Measurements from ENCODE around the gene LIFR. TPM values are rescaled to one million over a fixed set of nuclear protein-coding genes. Genes with fewer than 3 reads are reported as not detected.
A peak's percentile ranks its signal among the peaks of the same experiment; 100 is the strongest.

The LIFR gene
- total and polyA plus RNA-seq, 7 donors = 10.1 to 74.5 (median 28.9) TPM

DNA sequence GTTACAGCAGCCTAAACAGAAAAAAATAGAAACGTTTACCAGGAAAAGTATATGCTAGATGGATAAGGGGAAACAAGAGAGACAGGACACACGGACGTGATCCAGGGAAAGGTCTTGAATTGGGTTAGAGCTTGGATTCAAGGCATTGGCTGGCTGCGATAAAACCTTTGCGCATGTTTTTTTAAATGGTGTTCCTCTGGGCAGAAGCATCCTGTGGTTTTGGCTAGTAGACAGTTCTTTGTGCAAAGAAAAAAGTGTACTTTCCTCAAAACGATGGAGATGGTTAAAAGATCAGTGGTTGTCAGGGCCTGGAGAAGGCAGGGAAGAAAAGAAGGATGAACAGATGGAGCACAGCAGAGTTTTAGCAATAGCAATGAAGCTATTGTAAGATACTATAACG lies 37.5 kb upstream of the LIFR start:
- intact Hi-C loops (cut with DNase I) = loop anchor here in 1 of 2 donors (5.0 kb wide), 1 partner anchor 37 kb away; the partner anchor contains the start of gene LIFR
- H3K4me3 ChIP-seq = no peak overlapping the region
- H3K9me3 ChIP-seq = no peaks in the 10 kb centered on the region
- no peaks in the 10 kb centered on the region for H3K36me3 ChIP-seq (ENCODE audit: insufficient read depth in 1 of 2, low read depth in 1 of 2)
- no peak for DNase-seq
- WGBS, 3 donors = 75 to 83% (median 79%) methylated on average over 7 of the region's 7 CpGs
- no peaks in the 10 kb centered on the region for H3K27me3 ChIP-seq (ENCODE audit: insufficient read depth in 3 of 3, low read length in 2 of 3)
- TF ChIP-seq, protein P1, sequence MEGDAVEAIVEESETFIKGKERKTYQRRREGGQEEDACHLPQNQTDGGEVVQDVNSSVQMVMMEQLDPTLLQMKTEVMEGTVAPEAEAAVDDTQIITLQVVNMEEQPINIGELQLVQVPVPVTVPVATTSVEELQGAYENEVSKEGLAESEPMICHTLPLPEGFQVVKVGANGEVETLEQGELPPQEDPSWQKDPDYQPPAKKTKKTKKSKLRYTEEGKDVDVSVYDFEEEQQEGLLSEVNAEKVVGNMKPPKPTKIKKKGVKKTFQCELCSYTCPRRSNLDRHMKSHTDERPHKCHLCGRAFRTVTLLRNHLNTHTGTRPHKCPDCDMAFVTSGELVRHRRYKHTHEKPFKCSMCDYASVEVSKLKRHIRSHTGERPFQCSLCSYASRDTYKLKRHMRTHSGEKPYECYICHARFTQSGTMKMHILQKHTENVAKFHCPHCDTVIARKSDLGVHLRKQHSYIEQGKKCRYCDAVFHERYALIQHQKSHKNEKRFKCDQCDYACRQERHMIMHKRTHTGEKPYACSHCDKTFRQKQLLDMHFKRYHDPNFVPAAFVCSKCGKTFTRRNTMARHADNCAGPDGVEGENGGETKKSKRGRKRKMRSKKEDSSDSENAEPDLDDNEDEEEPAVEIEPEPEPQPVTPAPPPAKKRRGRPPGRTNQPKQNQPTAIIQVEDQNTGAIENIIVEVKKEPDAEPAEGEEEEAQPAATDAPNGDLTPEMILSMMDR (IDR thresholded peaks at IDR 0.05) = no peak
- no peak overlapping the region for H3K27ac ChIP-seq
- H3K4me1 ChIP-seq = peaks cover 36% of the 10 kb centered on the region
- no peak for ATAC-seq

DNA sequence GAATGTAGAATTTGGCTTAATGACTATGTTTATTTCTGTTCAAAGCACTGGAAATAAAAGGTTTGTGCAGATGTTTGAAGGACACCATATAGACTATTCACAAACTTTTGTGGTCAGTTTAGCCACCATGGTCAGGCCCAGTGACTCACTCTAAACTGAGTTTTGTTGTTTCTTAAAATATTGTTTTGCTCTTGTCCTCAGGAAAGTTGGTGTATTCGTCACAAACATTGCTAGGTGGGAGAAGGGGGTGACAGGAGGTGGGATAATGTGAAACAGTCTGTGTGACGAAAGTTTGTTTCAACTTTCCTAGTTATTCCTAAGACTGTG lies 35.0 kb upstream of the LIFR start:
- H3K4me1 ChIP-seq = peaks cover 29% of the 10 kb centered on the region
- TF ChIP-seq, protein P1 (IDR thresholded peaks at IDR 0.05) = no peak
- no peak overlapping the region for H3K4me3 ChIP-seq
- DNase-seq (no peak), ATAC-seq (peak in 3 of 4 donors; percentile 8 to 13 (median 13))
- no peaks in the 10 kb centered on the region for H3K9me3 ChIP-seq
- peak overlapping the region; percentile 75 for H3K27ac ChIP-seq
- 84 to 86% (median 85%) methylated on average over 2 of the region's 2 CpGs for WGBS, 3 donors
- intact Hi-C loops (cut with DNase I) = loop anchor here in 1 of 2 donors (5.0 kb wide), 1 partner anchor 34 kb away; the partner anchor contains the start of gene LIFR
- no peaks in the 10 kb centered on the region for H3K27me3 ChIP-seq (ENCODE audit: insufficient read depth in 3 of 3, low read length in 2 of 3)
- no peaks in the 10 kb centered on the region for H3K36me3 ChIP-seq (ENCODE audit: insufficient read depth in 1 of 2, low read depth in 1 of 2)

DNA sequence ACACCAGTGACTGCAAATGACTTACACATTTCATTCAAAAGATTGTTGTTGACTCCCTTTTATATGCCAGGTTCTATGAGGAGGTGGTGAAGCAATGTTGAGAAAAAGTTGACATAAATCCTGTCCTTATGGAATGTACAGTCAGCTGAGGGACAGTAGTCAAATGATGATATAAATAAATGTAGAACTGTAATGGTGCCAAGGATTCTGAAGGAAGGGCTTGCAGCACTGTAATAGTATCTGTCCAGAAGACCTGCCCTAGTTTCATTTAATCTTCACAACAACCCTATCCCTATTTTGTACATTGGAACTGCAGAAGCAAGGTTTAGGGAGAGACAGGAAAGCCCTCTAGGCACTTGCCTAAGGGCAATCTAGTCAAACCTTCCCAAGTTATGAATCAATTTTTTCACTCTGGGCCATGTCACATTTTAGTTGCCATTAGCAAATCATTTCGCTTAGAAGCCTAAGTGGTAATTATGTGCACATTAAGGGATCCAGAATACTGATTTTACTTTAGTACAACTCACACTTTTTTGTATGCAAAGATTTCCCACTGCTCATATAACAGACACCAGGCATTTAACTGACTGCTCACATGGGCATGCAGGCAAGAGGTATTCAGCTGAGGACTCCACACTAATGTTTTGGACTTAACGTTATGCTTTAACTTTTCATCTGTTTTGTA lies 34.5 kb upstream of the LIFR start:
- peak; percentile 95 to 97 (median 97) for ATAC-seq
- no peak for DNase-seq
- no peaks in the 10 kb centered on the region for H3K9me3 ChIP-seq
- H3K4me1 ChIP-seq = peaks cover 29% of the 10 kb centered on the region
- peak overlapping the region; percentile 75 for H3K27ac ChIP-seq
- TF ChIP-seq, protein P1 (IDR thresholded peaks at IDR 0.05) = no peak
- H3K36me3 ChIP-seq (ENCODE audit: insufficient read depth in 1 of 2, low read depth in 1 of 2) = no peaks in the 10 kb centered on the region
- no peaks in the 10 kb centered on the region for H3K27me3 ChIP-seq (ENCODE audit: insufficient read depth in 3 of 3, low read length in 2 of 3)
- intact Hi-C loops (cut with DNase I) = loop anchor here in 1 of 2 donors (5.0 kb wide), 1 partner anchor 34 kb away; the partner anchor contains the start of gene LIFR
- peak overlapping the region; percentile 6 for H3K4me3 ChIP-seq
- WGBS, 3 donors = 24 to 41% (median 28%) methylated on average over 2 of the region's 2 CpGs

DNA sequence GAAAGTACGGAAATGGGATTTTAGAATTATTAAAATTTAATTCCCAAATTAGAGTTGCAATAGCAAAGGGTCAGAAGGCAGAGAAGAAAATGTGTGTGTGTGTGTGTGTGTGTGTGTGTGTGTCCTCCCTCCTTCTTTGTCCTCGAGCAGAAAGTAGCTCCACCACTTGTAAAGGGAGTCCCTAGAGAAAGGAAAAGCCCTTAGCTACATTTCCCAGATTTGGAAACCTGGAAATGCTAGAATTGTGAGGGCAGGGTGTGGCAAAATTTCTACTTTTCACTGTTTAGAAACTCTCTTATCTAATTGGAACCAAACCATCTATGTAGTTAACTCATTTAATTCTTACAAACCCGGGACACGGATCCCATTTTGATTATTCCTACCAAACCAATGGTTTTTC lies 33.2 kb upstream of the LIFR start:
- Histone ChIP-seq H3K4me3 (no peak overlapping the region), H3K36me3 (ENCODE audit: insufficient read depth in 1 of 2, low read depth in 1 of 2) (no peaks in the 10 kb centered on the region), H3K27ac (no peak overlapping the region), H3K4me1 (peaks cover 29% of the 10 kb centered on the region), H3K9me3 (no peaks in the 10 kb centered on the region), H3K27me3 (ENCODE audit: insufficient read depth in 3 of 3, low read length in 2 of 3) (no peaks in the 10 kb centered on the region)
- TF ChIP-seq, protein P1 (IDR thresholded peaks at IDR 0.05) = no peak
- WGBS, 3 donors = 72 to 80% (median 78%) methylated on average over 4 of the region's 4 CpGs
- ATAC-seq (no peak), DNase-seq (no peak)
- intact Hi-C loops (cut with DNase I) = loop anchor here in 1 of 2 donors (5.0 kb wide), 1 partner anchor 32 kb away; the partner anchor contains the start of gene LIFR

Measured in psoas muscle (tissue), 8 donors.